GM18499 (cell line): Measurements from ENCODE around the gene KCTD19.

Source experiments
- ATAC-seq: cut with Tn5 transposase; IDR thresholded peaks from one replicate; pipeline ENCODE4 v1.9.1; 2021; ENCODE audit warnings: moderate number of reproducible peaks; ENCODE audit not compliant: insufficient read depth, unreplicated experiment

The KCTD19 gene

GRCh38 chr16:67327743-67328142, 1.2 kb upstream of the KCTD19 start:
- ATAC-seq, result no peak

DNA sequence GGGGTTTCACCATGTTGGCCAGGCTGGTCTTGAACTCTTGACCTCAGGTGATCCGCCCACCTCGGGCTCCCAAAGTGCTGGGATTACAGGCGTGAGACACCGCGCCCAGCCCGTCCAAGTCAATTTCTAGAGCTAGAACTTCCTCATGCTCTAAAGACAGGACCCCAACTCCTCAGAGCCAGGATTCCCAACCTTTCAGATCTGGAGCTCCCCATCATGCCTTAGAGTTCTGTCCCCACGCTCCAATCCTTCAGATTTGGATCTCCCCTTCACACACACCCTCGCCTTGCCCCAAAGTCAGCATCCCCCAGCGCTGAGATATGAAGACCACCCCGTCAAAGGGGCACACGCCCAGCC, 448 bp downstream of the KCTD19 start:
- ATAC-seq, result no peak

DNA sequence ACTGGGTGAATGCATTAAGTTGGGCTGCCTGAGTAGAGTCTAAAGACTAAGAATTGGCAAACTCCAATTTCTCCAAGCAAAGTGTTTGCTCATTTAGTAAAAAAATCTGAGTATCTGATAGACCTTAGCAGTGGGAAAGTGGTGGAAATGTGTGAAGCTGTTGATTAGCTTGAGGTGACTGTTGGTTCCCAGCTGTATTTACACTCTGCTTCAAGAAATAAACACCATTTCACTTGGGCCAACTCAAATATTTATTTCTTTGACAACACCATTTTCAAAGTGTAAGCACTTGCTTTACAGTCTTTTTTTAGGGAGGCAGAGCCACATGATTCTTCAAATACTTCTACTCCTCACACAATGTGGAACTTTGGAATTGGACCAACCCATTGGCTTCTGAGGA, 8.7 kb downstream of the KCTD19 start:
- no peak for ATAC-seq

- ATAC-seq, result no peak
Measured at GRCh38 chr16:67312719-67313118, 13.8 kb downstream of the KCTD19 start.

DNA sequence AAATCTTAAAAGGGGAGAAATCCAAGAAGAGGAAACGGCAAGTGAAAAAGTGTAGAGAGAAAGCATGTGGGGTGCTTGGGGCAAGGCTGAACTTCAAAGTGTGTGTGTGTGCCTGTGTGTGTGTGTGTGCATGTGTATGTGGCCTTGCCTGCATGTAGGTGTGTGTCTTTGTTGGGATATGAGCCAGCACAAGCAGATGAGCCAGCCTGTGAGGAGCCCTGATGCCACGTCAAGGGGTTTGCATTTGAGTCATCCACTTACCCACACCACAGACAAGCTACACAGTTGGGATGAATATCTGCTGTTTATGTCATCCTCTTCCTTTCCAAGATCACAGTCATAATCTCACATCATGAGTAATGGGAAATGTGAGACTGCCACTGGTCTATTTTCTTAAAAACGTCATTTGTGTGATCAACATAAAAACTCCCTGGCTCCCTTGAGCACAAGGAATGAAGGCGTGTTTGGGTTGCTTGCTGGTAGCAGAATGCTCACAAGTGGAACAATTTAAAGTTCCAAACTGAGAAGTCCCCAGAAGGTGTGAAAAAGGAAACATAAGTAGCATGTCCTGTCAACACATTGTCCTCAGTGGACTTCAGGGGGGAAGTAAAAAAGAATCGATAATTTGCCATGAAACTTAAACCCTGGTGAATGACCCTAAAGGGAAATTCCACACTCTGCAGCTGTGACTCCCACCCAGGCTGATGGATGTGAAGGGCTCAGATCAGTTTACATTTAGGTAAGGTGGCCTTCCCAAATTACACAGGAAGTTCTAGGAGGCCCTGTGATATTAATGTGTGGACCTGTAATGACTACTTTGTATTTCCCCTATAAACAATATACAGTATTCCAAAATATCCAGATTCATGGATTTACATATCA, 14.7 kb downstream of the KCTD19 start:
- peak; percentile 42 for ATAC-seq

DNA sequence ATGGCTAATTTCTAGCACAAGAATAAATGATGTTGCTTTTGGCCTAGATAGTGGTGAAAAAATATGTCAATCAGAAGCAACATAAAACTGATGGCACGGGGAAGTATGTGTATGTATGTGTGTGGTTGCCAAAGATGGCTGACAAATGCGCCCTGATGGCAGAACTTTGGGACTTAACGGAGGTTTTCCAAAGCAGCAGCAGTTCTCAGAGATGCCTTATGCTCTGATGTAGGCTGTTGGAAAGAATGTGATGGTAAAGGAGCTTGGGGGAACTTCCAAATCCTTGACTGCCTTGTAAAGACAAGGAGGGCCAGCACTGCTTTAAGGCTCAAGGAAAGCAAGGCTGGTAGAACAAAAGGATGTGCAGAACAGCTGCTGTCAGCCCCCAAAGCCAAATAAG, 16.0 kb downstream of the KCTD19 start:
- no peak for ATAC-seq

DNA sequence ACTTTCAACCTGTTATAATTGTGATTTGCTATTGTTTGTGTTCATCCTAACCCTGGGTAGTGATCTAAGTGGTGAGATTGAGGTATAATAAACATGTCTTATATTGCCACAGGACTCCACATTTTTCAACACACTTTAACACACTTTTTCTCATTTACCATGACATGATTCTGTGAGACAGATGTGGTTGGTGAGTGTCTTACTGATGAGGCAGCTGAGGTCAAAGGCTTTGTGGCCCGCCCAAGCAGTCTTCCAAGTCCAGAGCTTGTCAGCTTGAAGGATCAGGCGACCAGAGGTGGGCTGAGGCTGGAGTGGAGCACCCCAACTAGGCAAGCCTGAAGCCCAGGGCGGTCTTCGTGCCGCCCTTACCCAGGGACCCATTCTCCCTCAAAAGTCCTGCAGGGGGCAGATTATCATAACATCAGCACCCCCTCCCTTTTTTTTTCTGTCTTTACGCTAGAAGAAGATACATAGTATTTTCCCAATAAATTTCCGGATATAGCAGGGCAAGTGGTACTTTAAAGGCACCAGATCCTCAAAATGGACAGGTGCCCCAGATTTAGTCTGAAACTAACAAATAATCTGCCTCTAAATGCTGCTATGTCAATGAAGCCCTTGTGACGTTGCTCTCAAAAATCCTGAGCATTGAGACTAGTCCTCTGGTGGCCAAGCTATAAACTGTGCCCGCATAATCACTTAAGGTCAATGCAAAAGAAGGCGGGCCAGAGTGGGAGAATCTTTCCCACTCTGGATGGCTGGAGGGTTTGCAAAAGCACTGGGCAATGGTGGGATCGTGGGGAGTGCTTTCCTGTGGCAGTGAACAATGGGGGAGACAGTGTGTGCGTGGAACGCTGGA, 21.1 kb downstream of the KCTD19 start:
- ATAC-seq, result no peak

- ATAC-seq, result no peak
Measured at GRCh38 chr16:67304020-67304419, 22.5 kb downstream of the KCTD19 start.

DNA sequence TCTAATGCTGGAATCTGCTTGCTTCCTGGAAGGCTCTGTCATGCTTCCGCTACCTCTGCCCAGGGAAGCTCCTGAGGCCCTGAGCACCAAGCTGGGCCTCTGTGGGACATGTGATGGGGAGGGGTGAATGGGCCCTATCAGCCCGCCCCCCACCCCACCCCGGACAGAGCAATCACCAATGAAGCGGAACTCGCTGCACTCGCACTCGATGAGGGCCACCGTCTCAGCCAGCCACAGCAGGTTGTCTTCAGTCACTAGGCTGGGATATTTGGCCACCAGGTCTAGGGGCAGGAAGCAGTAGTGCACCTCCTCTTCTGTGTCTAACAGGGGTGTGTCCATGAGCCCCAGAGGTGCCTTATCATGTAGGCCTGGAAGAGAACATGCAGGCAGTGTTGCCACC, 23.6 kb downstream of the KCTD19 start:
- no peak for ATAC-seq

DNA sequence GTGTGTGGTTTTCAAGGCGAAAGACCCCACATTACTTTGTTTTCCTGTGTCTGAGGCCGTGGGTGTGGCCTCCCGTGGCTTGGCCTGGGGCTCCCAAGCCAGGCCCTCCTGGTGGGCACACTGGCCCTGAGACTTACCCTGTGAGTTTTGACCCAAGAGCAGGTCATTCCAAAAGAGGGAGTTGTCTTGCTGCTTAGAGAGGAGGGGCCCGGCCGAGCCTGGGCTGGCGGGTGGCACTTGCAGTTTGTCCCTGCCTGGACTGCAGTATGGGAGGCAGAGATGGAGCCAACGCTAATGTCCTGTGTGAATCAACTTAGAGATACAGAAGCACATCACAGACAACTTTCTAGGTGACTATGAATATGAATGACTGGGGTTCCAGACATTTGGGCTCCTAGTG, 24.5 kb downstream of the KCTD19 start:
- ATAC-seq, result no peak

DNA sequence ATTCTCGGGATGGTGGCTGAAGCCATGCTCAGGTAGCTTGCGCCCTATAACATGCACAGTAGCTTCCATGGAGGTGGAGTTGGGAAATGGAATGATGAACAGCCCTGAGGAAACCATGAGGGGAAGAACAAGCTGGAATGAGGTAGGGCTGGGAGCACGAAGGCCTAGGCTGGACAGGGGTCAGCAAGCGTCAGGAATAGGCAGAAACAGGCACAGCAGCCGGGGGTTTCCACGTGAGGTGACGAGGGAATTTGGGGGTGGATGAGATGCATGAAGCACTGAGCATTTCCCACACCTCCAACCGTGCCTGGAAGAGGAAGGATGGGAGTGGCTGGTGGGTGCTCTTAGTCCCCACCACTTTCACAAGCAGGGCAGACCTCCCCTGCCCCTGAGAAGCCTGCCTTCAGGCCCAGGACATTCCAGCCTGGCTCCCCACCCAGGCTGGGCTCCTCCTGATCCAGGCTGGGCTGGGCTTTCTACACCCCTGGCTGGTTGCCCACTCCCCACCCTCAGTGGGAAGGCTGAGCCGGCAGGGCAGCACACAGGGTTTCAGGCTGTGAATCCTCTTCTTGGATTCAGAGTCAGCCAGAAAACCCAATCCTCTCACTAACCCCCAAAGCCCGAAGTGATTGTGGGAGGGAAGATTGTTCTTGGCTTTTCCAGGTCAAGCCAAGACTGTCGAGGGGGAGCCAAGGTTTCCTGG, 25.3 kb downstream of the KCTD19 start:
- ATAC-seq, result no peak

DNA sequence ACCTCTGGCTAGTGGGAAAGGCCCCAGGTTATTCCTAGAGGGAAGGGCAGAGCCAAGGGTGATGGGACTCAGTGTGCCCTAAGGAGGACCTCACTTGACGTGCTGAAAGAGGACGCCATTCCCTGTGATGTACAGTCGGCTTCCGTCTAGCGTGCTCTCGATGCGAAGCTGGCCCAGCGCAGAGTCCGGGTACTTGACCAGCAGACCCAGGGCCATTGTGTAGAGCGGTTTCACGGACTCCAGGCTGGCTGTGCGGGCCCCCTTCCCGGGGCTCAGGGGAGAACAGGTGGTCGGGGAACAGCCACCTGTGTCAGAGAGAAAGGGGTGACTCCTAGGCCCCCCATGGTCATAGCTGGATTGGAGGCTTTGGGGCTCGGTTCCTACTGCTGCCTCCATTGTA, 27.3 kb downstream of the KCTD19 start:
- no peak for ATAC-seq

DNA sequence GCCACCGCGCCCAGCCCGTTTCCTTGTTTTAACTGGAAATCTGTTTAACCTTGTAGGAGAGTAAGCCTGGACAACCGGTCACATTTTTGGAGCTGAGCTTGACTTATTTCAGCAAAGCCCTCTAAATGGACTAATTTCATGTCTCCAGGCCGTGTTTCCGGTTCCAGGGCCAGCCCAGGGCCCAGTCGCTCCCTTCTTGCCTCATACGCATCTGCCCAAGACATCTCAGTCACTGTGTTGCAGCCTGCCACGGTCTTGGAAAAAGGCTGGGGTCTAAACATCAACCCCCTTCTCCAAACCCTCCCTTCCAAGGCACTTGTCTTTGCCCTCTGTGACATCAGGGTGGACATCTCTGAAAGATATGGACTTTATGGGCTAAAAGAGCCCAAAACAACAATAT, 28.3 kb downstream of the KCTD19 start:
- ATAC-seq, result no peak

DNA sequence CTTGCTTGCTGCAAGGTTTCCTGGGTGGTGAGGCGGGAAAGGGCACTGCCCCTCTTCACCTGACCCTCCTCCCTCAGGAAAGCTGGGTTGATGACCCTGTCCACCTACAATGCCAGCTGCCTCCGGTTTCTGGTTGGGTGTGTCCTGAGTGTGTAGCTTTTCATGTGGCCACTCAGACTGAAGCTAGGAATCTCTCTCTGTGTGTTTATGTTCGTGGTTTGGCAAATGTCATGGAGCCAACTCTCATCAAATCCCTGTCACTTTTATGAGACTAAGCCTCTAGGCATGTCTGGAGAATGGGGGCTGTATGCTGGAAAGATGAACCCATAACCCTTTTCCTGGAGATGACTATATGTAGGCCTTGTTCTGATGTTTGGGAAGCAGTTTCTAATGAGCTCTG, 30.1 kb downstream of the KCTD19 start:
- no peak for ATAC-seq

DNA sequence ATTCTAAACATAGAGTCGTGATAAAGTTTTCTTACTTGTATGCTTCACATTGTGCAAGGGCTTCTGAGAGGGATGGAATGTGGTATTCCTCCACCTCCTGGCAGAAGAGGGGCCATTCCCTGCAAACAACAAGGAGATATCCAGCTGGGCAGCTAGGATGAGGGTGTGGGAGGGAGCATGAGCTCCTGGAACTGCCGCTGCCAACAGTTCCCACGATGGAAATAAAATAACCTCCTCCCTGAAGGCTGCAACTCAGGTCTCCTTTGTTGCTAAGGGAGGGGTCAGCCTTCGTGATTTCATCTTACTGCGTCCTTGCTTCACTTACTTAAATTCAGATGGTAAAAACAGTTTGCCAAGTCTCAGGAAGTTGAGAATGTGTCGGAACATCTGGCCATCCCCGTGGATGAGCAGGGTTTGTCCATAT, 31.6 kb downstream of the KCTD19 start:
- no peak for ATAC-seq

DNA sequence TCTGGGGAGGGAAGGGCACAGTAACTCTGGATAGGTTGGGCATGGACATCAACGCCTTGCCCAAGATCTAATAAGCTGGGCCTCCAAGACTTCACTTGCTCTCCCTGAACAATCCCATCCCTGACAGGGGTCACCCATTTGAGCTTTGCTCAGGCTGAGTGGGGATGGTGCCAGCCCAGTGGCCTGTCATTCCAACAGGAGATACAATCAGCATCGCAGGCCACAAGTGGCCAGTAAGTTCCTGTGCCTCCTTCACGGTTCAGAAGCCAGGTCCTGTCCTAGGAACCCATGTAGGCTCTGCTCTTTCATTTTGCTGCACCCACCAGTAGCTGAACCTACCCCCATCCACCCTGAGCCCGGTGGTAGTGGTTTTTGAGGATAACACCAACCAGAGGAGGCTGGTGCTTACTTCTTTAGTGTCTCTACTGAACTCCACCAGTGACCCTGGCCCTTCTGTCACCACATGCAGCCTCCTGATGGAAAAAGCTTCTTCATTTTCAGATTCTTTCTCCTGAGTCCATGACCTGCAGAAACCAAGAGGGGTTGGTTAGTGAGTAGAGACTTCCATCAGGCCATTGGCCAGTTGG, 32.3 kb downstream of the KCTD19 start:
- ATAC-seq, result no peak

DNA sequence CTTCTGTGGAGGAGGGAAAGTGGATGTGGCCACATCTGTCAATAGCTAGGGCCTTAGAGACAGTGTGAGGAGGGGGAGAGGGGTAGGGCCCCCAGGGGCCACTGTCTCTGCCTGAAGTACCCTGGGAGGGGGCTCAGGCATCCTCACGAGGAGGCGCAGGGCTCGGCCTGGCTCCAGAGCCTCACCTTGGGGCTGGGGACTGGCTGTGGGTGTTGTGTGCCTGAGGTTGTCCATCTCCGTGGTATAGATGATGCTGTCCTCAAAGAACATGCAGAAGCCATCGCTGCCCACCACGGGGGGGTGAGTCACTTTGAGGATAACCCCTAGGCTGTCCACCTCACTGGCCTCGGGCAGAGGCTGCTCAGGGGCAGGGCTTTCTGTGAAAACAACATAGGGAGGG, 35.1 kb downstream of the KCTD19 start:
- no peak for ATAC-seq

- ATAC-seq, result no peak
Measured at GRCh38 chr16:67287960-67288359, 38.6 kb downstream of the KCTD19 start.

- ATAC-seq, result no peak
Measured at GRCh38 chr16:67286441-67287235, 39.9 kb downstream of the KCTD19 start.
